Measurements from ENCODE around the gene MINDY4.

MINDY4 gene

DNA sequence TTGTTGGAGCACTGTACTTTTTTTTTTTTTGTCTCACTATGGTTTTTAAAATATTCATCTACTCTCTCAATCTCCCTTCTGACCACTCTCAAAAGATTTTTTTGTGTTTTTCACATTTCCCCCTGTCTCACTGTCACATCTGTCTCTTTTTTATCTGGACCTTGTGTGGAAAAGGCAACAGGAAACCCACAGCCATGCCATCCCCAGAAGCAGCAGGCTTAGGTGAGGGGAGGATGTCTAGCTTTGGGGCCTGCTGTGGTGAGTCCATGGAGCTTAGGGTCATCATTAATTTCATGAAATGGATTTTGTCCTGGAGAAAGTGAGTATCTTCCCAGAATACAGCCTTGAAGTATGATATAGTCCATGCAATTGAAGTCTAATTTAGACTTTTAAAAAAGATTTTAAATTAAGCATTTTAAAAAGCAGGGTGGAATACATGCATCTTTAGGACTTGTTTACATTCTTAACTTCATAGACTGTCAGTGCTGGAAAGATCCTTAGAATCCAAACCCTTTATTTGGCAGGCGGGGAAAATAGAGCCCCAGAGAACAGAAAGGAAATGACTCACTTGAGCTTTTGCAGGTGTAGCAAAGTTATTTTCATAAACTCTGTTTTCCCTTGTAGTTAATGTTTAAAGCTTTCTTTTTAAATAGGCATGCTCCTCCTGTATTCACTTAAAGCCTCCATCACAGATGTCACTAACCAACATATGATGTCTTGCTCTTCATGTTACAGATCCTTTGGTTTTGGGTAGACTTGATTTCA lies 25.1 kb downstream of the MINDY4 start:
- no peaks in the 10 kb centered on the region for H3K9me3 ChIP-seq (ENCODE audit: severe bottlenecking)
- no peak overlapping the region for H3K4me3 ChIP-seq (ENCODE audit: low read depth, low read length)
- no peak for TF ChIP-seq CTCF (IDR thresholded peaks at IDR 0.05; ENCODE audit: low read depth, low read length)
- no peak for DNase-seq
- no peak overlapping the region for H3K27ac ChIP-seq
- H3K36me3 ChIP-seq = no peaks in the 10 kb centered on the region
- no peaks in the 10 kb centered on the region for H3K27me3 ChIP-seq (ENCODE audit: insufficient read depth, low read depth, severe bottlenecking)

GRCh38 chr7:30797176-30798040 lies 26.2 kb downstream of the MINDY4 start:
- Histone ChIP-seq H3K27ac (no peak overlapping the region), H3K27me3 (ENCODE audit: insufficient read depth, low read depth, severe bottlenecking) (no peaks in the 10 kb centered on the region), H3K9me3 (ENCODE audit: severe bottlenecking) (no peaks in the 10 kb centered on the region), H3K36me3 (no peaks in the 10 kb centered on the region), H3K4me3 (ENCODE audit: low read depth, low read length) (no peak overlapping the region)
- DNase-seq = no peak
- no peak for TF ChIP-seq CTCF (IDR thresholded peaks at IDR 0.05; ENCODE audit: low read depth, low read length)

- H3K4me3 ChIP-seq (ENCODE audit: low read depth, low read length) = no peak overlapping the region
- H3K9me3 ChIP-seq (ENCODE audit: severe bottlenecking) = no peaks in the 10 kb centered on the region
- no peaks in the 10 kb centered on the region for H3K27me3 ChIP-seq (ENCODE audit: insufficient read depth, low read depth, severe bottlenecking)
- no peaks in the 10 kb centered on the region for H3K36me3 ChIP-seq
- no peak overlapping the region for H3K27ac ChIP-seq
- TF ChIP-seq CTCF (IDR thresholded peaks at IDR 0.05; ENCODE audit: low read depth, low read length) = no peak
- no peak for DNase-seq
These were observed 28.2 kb downstream of the MINDY4 start for GRCh38 chr7:30799206-30799975.

DNA sequence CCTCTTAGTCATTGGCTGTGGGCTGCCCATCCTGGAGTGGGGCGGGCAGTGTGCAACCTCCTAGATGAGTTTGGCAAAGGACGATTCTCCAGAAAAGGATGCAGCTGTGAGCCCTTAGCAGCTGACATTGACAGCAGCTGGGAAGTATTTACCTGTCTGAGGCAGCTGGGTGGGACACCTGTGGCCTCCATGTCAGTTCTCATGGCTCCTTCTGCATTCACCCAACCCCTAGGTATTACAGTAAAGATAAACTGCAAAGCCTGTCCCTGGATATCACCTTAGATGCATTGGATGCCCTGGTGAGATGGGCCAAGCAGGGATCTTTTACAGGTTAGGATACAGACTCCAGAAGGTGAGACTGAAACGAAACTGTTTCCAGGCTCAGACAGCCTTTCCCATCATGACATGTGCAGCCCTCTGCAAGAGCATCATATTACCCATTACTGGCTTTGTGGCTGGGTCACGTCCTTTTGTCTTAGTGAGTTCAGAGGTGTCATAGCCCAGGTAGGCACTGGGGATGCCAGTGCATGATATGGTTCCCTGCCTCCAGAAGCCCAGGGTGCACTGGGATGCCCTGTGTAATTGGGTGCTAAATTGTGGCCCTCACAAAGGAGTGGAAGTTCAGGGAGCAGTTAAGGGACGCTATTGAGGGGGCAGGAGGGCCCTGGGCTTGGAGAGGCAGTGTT lies 28.9 kb downstream of the MINDY4 start:
- Histone ChIP-seq H3K27me3 (ENCODE audit: insufficient read depth, low read depth, severe bottlenecking) (no peaks in the 10 kb centered on the region), H3K4me3 (ENCODE audit: low read depth, low read length) (no peak overlapping the region), H3K27ac (no peak overlapping the region), H3K36me3 (no peaks in the 10 kb centered on the region), H3K9me3 (ENCODE audit: severe bottlenecking) (no peaks in the 10 kb centered on the region)
- DNase-seq = no peak
- TF ChIP-seq CTCF (IDR thresholded peaks at IDR 0.05; ENCODE audit: low read depth, low read length) = no peak

DNA sequence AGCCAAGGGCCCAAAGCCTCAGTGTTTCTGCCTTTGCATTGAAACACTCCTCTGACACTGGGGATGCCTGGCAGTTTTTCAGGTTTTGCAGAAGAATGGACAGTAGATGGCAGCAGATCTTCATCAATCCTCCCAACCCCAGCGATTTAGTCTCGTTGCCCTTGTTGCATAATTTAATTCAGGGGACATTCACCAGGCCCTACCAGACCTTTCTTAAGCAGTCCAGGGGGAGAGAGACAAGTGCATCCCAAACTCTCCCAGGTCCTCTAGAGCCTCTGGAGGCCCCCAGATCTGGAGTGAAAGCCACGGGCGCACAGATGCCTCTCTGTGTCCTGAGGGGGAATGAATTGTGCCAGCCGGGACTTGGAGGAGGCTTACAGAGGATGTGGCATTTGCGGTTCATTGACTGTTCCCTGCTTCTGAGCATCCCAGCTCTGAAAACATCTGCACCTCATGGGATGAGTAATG lies 29.6 kb downstream of the MINDY4 start:
- TF ChIP-seq CTCF (IDR thresholded peaks at IDR 0.05; ENCODE audit: low read depth, low read length) = peak; percentile 68
- Histone ChIP-seq H3K27ac (no peak overlapping the region), H3K27me3 (ENCODE audit: insufficient read depth, low read depth, severe bottlenecking) (no peaks in the 10 kb centered on the region), H3K36me3 (no peaks in the 10 kb centered on the region), H3K4me3 (ENCODE audit: low read depth, low read length) (no peak overlapping the region), H3K9me3 (ENCODE audit: severe bottlenecking) (no peaks in the 10 kb centered on the region)
- DNase-seq = peak; percentile 41
